HEK293T (cell line): Measurements from ENCODE around the gene TTC38.

Source experiments
- CTCF ChIA-PET: fragments of 350-600 bp; formaldehyde crosslinking; extraction: SDS; loops from one replicate; lab custom pipeline; 2021; ENCODE audit warnings: antibody characterized with exemption, inconsistent platforms; lab: Yijun Ruan, JAX
- POLR2A ChIA-PET: fragments of 350-600 bp; formaldehyde crosslinking; extraction: SDS; loops from one replicate; lab custom pipeline; 2020; ENCODE audit warnings: antibody characterized with exemption, inconsistent platforms; lab: Yijun Ruan, JAX
- DNase-seq: peaks from one replicate; pipeline ENCODE4 v3.0.0; 2012; ENCODE audit warnings: mixed read lengths; ENCODE audit errors: extremely low spot score
- ARNT ChIP-seq: fragments of 450-650 bp; IDR thresholded peaks from 2 replicates; pipeline ENCODE4 v1.6.1; 2017; ENCODE audit warnings: mild to moderate bottlenecking
- BHLHE40 ChIP-seq: fragments of 450-650 bp; IDR thresholded peaks from 2 replicates; pipeline ENCODE4 v1.6.1; 2016; ENCODE audit warnings: mild to moderate bottlenecking, moderate library complexity, borderline replicate concordance
- CTBP1 ChIP-seq: fragments of 450-650 bp; IDR thresholded peaks from 2 replicates; pipeline ENCODE4 v1.6.1; 2016; ENCODE audit warnings: borderline replicate concordance
- ELF4 ChIP-seq: fragments of 450-650 bp; IDR thresholded peaks from 2 replicates; pipeline ENCODE4 v1.6.1; 2017; ENCODE audit warnings: antibody characterized with exemption
- FOXA1 ChIP-seq: fragments of 450-650 bp; IDR thresholded peaks from 2 replicates; pipeline ENCODE4 v1.6.1; 2016; ENCODE audit warnings: mild to moderate bottlenecking
- FOXK2 ChIP-seq: fragments of 450-650 bp; IDR thresholded peaks from 2 replicates; pipeline ENCODE4 v1.6.1; 2016; ENCODE audit warnings: mild to moderate bottlenecking
- FOXM1 ChIP-seq: fragments of 450-650 bp; IDR thresholded peaks from 2 replicates; pipeline ENCODE4 v1.6.1; 2017; ENCODE audit warnings: mild to moderate bottlenecking, borderline replicate concordance
- HDGF ChIP-seq: fragments of 450-650 bp; IDR thresholded peaks from 2 replicates; pipeline ENCODE4 v1.6.1; 2017; ENCODE audit warnings: antibody characterized with exemption, borderline replicate concordance
- L3MBTL2 ChIP-seq: fragments of 450-650 bp; conservative IDR thresholded peaks from 2 replicates; pipeline ENCODE4 v1.6.1; 2016; ENCODE audit warnings: mild to moderate bottlenecking
- LEF1 ChIP-seq: fragments of 450-650 bp; IDR thresholded peaks from 2 replicates; pipeline ENCODE4 v1.6.1; 2017; ENCODE audit warnings: mild to moderate bottlenecking, borderline replicate concordance
- NFRKB ChIP-seq: fragments of 450-650 bp; IDR thresholded peaks from 2 replicates; pipeline ENCODE4 v1.6.1; 2016; ENCODE audit warnings: mild to moderate bottlenecking, moderate library complexity
- SP1 ChIP-seq: fragments of 450-650 bp; IDR thresholded peaks from 2 replicates; pipeline ENCODE4 v1.6.1; 2017
- SUZ12 ChIP-seq: fragments of 450-650 bp; IDR thresholded peaks from 2 replicates; pipeline ENCODE4 v1.6.1; 2016; ENCODE audit warnings: mild to moderate bottlenecking
- TARDBP ChIP-seq: fragments of 450-650 bp; IDR thresholded peaks from 2 replicates; pipeline ENCODE4 v1.6.1; 2016
- ZNF384 ChIP-seq: fragments of 450-650 bp; IDR thresholded peaks from 2 replicates; pipeline ENCODE4 v1.6.1; 2016
- TF ChIP-seq, protein P1 (sequence below): fragments of 450-650 bp; IDR thresholded peaks from 2 replicates; pipeline ENCODE4 v1.6.1; 2016

Gene TTC38

DNA sequence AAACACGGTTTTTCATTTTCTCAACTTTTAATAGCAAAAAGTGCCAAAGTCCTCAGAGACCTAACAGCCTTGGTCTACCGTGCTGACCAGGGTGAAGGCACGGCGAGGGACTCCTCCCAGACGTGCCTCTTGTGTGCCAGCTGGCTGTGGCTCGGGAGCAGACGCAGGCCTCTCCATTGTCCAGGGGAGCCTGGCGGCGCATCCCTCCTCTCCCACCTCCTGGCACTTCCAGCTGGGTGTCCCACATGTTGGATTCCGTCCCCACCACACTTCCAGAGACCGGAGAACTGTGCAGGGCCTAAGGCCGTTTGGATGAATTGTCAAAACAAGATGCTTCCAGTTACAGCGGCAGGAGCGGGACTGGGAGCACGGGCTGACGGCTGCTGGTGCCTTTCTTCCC is 29.3 kb upstream of the TTC38 start:
- no peak for DNase-seq
- no peak for TF ChIP-seq FOXM1
- no peak for TF ChIP-seq HDGF
- no peak for TF ChIP-seq ZNF384
- no peak for TF ChIP-seq FOXK2
- TF ChIP-seq FOXA1: no peak
- TF ChIP-seq SP1: no peak
- TF ChIP-seq LEF1: no peak
- TF ChIP-seq CTBP1: no peak
- no peak for TF ChIP-seq NFRKB
- TF ChIP-seq ELF4: no peak
- TF ChIP-seq BHLHE40: no peak
- no peak for TF ChIP-seq L3MBTL2
- TF ChIP-seq TARDBP: no peak
- POLR2A ChIA-PET: interaction anchor here (1.3 kb wide), 1 partner anchor 9 kb away, joined by 3 read pairs; no protein-coding TSS in a partner anchor
- CTCF ChIA-PET: no interaction called here

DNA sequence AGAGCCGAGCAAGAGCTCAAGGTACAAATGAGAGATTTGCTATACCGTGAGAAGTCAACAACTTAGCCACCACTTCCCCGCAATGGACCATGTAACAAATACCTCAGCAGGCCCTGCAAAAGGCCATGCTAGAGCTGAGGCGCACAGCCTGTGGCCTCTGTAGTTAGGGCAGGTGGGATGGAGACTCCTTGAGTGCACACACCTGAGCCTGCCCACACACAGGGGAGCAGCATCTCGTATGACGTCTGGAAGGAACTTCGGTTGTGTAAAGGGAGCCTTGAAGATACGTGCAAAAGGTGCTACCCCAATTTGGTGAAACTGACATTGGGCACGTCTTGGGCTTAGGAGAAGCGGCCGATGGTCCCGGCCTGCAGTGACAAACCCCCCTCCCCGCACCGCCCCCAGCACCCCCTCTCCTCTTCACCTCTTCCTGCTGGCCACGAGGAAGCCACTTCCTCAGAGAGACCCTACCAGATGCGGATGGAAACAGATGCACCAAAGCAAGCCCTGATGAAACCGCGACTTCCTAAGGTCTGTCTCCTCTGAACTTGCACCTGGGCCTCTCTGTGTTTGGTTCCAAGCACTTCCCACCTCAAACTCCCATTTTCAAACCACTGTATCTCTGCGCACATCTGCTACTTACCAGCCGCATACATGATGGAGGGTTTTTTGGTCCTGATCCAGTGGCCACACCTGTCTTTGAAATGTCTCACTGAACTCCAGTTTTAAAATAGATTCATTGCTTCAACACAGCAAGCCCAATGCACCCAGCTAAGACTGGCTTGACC is 28.4 kb upstream of the TTC38 start:
- CTCF ChIA-PET: no interaction called here
- DNase-seq: no peak
- TF ChIP-seq ZNF384 (no peak), FOXK2 (no peak), NFRKB (no peak), ELF4 (no peak), LEF1 (no peak), SUZ12 (no peak), HDGF (no peak), BHLHE40 (no peak), TARDBP (no peak), SP1 (no peak), FOXM1 (no peak), ARNT (no peak), CTBP1 (no peak)
- TF ChIP-seq, protein P1, sequence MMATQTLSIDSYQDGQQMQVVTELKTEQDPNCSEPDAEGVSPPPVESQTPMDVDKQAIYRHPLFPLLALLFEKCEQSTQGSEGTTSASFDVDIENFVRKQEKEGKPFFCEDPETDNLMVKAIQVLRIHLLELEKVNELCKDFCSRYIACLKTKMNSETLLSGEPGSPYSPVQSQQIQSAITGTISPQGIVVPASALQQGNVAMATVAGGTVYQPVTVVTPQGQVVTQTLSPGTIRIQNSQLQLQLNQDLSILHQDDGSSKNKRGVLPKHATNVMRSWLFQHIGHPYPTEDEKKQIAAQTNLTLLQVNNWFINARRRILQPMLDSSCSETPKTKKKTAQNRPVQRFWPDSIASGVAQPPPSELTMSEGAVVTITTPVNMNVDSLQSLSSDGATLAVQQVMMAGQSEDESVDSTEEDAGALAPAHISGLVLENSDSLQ: no peak
- POLR2A ChIA-PET: interaction anchor here (1.3 kb wide), 2 partner anchors 8 to 11 kb away, joined by 3 to 7 read pairs; partner anchors contain the start of gene CDPF1

DNA sequence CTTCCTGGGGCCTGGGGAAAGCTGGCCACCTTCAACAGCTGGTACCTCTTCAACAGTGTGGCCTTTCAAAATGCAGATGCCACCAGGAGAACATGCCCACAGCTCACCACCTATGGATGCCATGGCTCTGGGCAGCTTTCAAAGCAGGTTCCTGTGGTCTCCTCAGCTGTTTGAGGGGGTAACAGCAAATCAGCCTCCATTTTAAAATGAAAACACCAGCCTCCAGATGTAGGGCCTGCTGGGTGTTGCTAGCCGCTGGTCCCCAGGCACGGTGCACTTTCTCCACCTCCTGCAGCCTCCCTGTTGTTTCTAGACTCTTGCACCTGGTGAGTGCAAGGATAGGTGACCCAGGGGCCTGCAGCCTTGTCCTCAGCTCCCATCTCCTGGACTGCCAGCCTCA is 27.7 kb upstream of the TTC38 start:
- ChIA-PET CTCF (no interaction called here), POLR2A (interaction anchor here (1.3 kb wide), 1 partner anchor 10 kb away, joined by 7 read pairs; the partner anchor contains the start of gene CDPF1)
- no peak for DNase-seq
- TF ChIP-seq SUZ12: no peak
- no peak for TF ChIP-seq NFRKB
- no peak for TF ChIP-seq FOXA1
- TF ChIP-seq CTBP1: no peak
- no peak for TF ChIP-seq FOXK2
- no peak for TF ChIP-seq ELF4
- TF ChIP-seq ZNF384: no peak
- no peak for TF ChIP-seq L3MBTL2
- TF ChIP-seq, protein P1: no peak
- no peak for TF ChIP-seq HDGF
- TF ChIP-seq LEF1: no peak
- TF ChIP-seq SP1: no peak
- TF ChIP-seq ARNT: no peak
- TF ChIP-seq TARDBP: no peak
- TF ChIP-seq BHLHE40: no peak

DNA sequence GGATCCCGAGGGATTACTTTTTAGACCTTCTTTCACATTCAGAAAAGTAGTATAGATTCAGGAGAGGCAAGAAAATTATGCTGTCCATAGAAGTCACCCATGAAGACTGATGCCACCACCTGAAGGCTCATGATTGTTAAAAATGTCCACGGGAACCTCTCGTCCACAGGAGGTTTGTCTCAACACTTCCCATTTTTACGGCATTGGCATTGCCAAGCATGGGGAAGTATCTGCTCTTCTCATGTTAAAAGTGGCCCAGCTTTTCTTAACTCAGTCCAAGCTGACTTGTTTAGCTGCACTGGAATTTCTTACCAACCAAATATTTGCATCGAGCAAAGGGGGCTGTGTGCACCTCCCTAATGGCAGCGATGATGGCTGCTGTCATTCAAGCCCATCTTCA is 27.3 kb upstream of the TTC38 start:
- DNase-seq: no peak
- ChIA-PET CTCF (no interaction called here), POLR2A (interaction anchor here (1.3 kb wide), 1 partner anchor 10 kb away, joined by 7 read pairs; the partner anchor contains the start of gene CDPF1)
- TF ChIP-seq ELF4 (no peak), SUZ12 (no peak), LEF1 (no peak), CTBP1 (no peak), ARNT (no peak), SP1 (no peak), HDGF (no peak), FOXA1 (no peak), L3MBTL2 (no peak), BHLHE40 (no peak), FOXK2 (no peak), FOXM1 (no peak), TARDBP (no peak), ZNF384 (no peak), NFRKB (no peak)
- TF ChIP-seq, protein P1: no peak

DNA sequence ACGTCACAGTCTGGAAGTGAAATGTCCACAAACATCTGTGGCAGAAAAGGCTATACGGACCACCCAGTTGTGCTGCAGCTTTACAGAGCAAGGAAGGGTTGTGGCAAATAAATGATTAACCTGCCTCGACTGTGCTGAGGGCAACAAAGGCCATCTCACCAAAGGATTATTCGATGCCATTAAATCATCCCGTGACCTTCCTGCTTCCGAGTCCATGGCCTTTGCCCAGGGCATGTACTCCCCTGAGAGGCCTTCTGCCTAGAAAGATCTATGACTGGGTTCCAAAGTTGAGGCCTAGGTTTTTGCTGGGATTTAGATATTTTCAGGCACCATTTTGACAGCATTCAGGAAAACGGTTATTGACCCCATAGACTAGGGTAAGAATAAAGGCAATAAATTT is 26.9 kb upstream of the TTC38 start:
- TF ChIP-seq SP1 (no peak), TARDBP (no peak), ARNT (no peak), L3MBTL2 (no peak), FOXK2 (no peak), LEF1 (no peak), NFRKB (no peak), CTBP1 (no peak), BHLHE40 (no peak), HDGF (no peak), FOXM1 (no peak), ELF4 (no peak), FOXA1 (no peak), SUZ12 (no peak), ZNF384 (no peak)
- TF ChIP-seq, protein P1: no peak
- ChIA-PET CTCF (no interaction called here), POLR2A (no interaction called here)
- no peak for DNase-seq
